HUDEP-2 (cell line): Measurements from ENCODE around the gene KCNT2.
"Not testable (repeated sequence)": the region's sequence is repeated elsewhere in the genome, so short reads cannot be mapped to it uniquely, and the experiment has no call there.

Source experiments
- DNase-seq, 76 experiments: peaks; one replicate each; lab custom pipeline; 2025; ENCODE audit not compliant: unreplicated experiment in 76 of 76; lab: John Stamatoyannopoulos, UW

KCNT2 gene

GRCh38 chr1:196608390-196609369 lies at the start of gene KCNT2:
Gene KCNT2, minus strand, starts transcription at chr1:196608440. Its CDS starts 131 bp downstream, at chr1:196608309.
- DNase-seq: peak in 1 of 76 experiments; percentile 4

GRCh38 chr1:196655494-196655893 lies 47.3 kb upstream of the KCNT2 start:
- no peak for DNase-seq

DNA sequence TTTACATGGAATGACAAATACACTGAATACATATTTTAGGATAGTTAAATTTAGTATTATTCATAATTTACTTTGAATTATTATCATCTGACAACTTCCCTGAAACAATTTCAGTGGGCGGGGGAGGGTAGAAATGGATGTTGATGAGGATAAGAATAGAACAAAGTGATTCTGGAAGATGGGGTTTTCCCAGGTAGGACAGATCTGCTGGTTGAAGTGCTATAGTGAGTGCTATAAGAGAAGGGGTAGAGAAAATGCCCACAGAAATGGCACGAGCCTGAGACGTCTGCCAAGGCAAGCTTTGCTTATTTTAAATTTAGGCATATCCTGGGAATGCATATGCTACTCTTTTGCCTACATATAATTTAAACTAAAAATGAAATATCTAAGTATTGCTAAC lies 46.8 kb upstream of the KCNT2 start:
- no peak for DNase-seq

DNA sequence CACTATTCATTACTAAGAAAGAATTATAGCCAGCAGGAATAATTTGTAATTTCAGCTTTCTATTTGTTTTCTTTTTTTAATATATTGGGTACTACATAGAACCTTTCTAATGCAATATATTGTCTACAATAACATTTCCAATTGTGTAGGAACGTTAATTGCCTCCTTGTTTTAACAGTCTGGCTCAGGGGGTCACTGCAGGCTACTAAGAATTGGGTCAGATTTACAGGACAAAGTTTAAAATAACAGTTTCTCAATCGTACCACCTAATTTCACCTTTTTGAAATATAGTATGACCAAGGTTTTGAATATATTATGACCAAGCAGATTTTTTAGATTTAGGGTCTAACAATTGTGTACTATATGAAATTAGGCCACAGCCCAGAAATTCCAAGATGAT lies 46.0 kb upstream of the KCNT2 start:
- no peak for DNase-seq

DNA sequence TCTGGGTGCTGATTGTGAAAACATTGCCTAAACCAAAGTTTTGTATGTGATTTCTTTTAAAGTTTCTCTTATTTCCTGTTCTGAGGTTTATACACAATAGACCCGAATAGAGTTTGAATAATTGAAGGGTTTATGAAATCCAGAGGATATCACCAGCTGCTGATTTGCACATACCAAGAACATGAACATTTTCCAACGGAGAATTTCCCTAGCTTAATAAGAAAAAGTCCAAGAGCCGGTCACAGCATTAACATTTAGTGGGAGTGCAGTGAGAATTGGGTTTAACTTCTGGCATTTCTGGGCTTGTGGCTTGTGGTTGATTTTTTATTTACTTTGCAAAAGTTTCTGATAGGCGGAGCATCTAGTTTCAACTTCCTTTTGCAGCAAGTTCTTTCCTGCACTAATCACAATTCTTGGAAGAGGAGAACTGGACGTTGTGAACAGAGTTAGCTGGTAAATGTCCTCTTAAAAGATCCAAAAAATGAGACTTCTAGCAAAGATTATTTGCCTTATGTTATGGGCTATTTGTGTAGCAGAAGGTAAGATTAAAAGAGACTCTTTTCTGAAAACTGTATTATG lies 43.5 kb upstream of the KCNT2 start, which contains the start of gene CFH:
Gene CFH (plus strand): TSS at position 407 of the 579 bp plus-strand sequence. CDS start 75 bp downstream, at position 482.
- no peak for DNase-seq

DNA sequence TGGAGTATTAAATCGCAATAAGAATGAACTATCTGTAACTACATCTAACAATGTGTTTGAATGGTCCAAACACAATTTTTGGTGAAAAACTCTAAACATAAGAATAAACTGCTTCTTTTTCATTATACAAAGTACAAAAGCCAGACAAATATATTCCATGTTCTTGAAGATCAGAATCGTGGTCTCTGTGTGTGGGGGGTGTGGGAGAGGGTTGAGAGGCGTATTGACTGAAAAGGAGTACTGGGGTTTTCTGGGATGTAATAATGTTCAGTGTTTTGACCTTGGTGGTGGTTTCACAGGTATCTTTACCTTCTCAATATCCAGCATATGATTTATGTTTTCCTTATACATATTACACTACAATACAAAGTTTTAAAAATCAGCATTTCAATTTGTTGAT lies 42.8 kb upstream of the KCNT2 start:
- no peak for DNase-seq

GRCh38 chr1:196650403-196650802 lies 42.2 kb upstream of the KCNT2 start:
- no peak for DNase-seq

- DNase-seq: no peak
These were observed 41.8 kb upstream of the KCNT2 start for GRCh38 chr1:196649990-196650389.

- DNase-seq: no peak
These were observed 32.7 kb upstream of the KCNT2 start for GRCh38 chr1:196640976-196641375.

GRCh38 chr1:196639291-196639690 lies 31.1 kb upstream of the KCNT2 start:
- DNase-seq: not testable (repeated sequence)

DNA sequence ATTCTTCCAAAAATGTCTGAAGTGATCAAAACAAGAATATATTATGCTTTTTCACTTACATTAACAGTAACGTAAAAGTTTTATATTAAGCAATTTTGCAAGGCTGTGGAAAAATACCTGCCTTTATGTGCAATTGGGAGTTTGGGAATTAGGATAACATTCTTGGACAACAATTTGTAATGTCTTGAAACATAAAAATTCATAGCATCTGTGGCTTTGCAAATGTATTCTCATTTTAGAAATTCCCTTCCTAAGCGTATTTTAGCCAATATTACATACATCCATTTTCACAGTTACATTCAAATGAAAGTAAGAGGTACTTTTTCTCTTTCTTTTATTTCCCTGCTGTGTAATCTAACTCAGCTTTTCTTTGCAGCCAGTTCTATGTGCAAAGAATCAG lies 30.2 kb upstream of the KCNT2 start:
- DNase-seq: no peak

GRCh38 chr1:196637606-196638005 lies 29.4 kb upstream of the KCNT2 start:
- DNase-seq: no peak

- no peak for DNase-seq
These were observed 20.6 kb upstream of the KCNT2 start for GRCh38 chr1:196628838-196629237.

DNA sequence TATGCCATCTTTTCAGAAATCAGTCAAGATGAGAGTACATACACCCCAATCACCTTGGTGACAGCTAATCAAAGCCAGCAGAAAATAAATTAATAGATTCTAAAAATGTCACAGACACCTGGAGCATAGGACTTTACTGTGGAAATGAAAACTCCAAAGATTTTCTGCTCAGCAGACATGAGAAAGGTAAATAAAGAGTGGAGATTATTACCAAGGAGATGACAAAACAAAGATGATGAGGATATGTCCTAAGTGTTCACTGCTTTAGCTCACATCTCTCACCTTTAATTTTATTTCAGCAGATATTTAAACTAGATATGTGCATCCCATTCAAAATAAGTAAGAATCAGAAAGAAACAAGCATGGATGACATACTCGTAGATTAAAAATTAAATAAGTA lies 14.8 kb upstream of the KCNT2 start:
- no peak for DNase-seq

GRCh38 chr1:196619721-196620120 lies 11.5 kb upstream of the KCNT2 start:
- DNase-seq: no peak

DNA sequence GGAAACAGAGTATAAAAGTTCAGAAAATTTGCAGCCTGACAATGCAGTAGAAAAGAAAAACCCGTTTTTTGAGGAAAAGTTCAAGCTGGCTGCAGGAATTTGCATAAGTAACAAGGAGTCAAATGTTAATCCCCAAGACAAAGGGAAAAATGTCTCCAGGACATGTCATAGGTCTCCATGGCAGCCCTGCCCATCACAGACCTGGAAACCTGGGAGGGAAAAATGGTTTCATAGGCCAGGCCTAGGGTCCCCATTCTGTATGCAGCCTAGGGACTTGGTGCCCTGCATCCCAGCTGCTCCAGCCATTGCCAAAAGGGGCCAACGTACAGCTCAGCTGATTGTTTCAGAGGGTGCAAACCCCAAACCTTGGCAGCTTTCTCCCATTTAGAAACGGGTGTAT lies 3.6 kb upstream of the KCNT2 start:
- no peak for DNase-seq

GRCh38 chr1:196609370-196609737 lies 1.1 kb upstream of the KCNT2 start:
- DNase-seq: no peak

DNA sequence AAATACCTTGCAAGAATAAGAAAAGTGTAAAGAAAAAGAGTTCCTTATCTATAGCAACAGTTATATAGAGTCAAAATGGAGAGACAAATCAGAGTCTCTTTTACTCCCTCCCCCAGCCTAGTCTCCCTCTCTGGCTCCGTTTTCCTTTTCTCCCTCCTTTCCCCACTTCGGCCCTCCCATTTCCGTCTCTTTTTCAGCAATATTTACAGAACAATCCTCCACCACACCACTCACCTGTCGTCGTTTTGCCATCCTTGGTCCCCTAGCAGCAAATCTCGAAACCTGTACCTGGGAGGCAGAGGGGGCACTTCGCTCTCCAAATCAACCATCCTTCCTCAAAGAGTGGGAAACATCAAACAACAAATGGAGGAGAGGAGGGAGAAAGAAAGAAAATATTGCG lies 259 bp downstream of the KCNT2 start:
- no peak for DNase-seq

GRCh38 chr1:196603651-196604050 lies 4.6 kb downstream of the KCNT2 start:
- DNase-seq: no peak

GRCh38 chr1:196598942-196599748 lies 9.1 kb downstream of the KCNT2 start:
- no peak for DNase-seq

- DNase-seq: no peak
These were observed 13.5 kb downstream of the KCNT2 start for GRCh38 chr1:196594700-196595099.
